Activated naive CD4-positive, alpha-beta T cell treated with anti-CD3 and anti-CD28 coated beads for 36 hours (primary cell): ENCODE results near the gene KCNAB1. TPM values are rescaled to one million over a fixed set of nuclear protein-coding genes. Genes with fewer than 3 reads are reported as not detected.

ENCODE experiments used
- CTCF ChIA-PET: fragments of 350-600 bp; sonication (Branson Sonifier 250); formaldehyde crosslinking; loops from one replicate; lab custom pipeline; 2021; ENCODE audit warnings: antibody characterized with exemption; lab: Charles Lee
- DNase-seq: peaks from one replicate; pipeline ENCODE4 v3.0.0-alpha.2; 2020
- H3K27ac Mint-ChIP-seq: one replicate; pipeline ENCODE4 v1.8.0; 2021; ENCODE audit warnings: mild to moderate bottlenecking, mixed read lengths
- H3K27me3 Mint-ChIP-seq: one replicate; pipeline ENCODE4 v1.8.0; 2021; ENCODE audit warnings: low read depth, mixed read lengths
- H3K36me3 Mint-ChIP-seq: one replicate; pipeline ENCODE4 v1.8.0; 2021; ENCODE audit warnings: low read depth, mixed read lengths
- H3K4me1 Mint-ChIP-seq: one replicate; pipeline ENCODE4 v1.8.0; 2021; ENCODE audit warnings: low read depth, mixed read lengths
- H3K4me3 Mint-ChIP-seq: one replicate; pipeline ENCODE4 v1.8.0; 2021; ENCODE audit warnings: mild to moderate bottlenecking, moderate library complexity, mixed read lengths
- H3K9me3 Mint-ChIP-seq: one replicate; pipeline ENCODE4 v1.8.0; 2021; ENCODE audit warnings: mixed read lengths
- intact Hi-C: fragments of 100-400 bp; cut with micrococcal nuclease; formaldehyde crosslinking; loops from one replicate; pipeline ENCODE4 v1.15.1; 2023
- total RNA-seq, 2 experiments: library from RNA; stranded (reverse); gene quantifications; one replicate each; pipeline ENCODE4 v1.2.3, GENCODE V29; 2021

The KCNAB1 gene
- total RNA-seq, 2 experiments from 2014 or later, result not detected

GRCh38 chr3:156516284-156516683, 395.9 kb downstream of the KCNAB1 start:
- peaks cover 13% of the 10 kb centered on the region for H3K27me3 Mint-ChIP-seq
- no peak overlapping the region for H3K4me3 Mint-ChIP-seq
- H3K9me3 Mint-ChIP-seq, result no peaks in the 10 kb centered on the region
- intact Hi-C loops, result no loop called here
- CTCF ChIA-PET, result interaction anchor here (0.9 kb wide), 1 partner anchor 368 kb away, joined by 3 read pairs; no protein-coding TSS in a partner anchor
- H3K27ac Mint-ChIP-seq, result no peak overlapping the region
- peaks cover 17% of the 10 kb centered on the region for H3K4me1 Mint-ChIP-seq
- H3K36me3 Mint-ChIP-seq, result no peaks in the 10 kb centered on the region
- DNase-seq, result no peak

- no peak overlapping the region for H3K4me3 Mint-ChIP-seq
- no peaks in the 10 kb centered on the region for H3K9me3 Mint-ChIP-seq
- DNase-seq, result no peak
- H3K36me3 Mint-ChIP-seq, result no peaks in the 10 kb centered on the region
- peaks cover 13% of the 10 kb centered on the region for H3K27me3 Mint-ChIP-seq
- peaks cover 11% of the 10 kb centered on the region for H3K4me1 Mint-ChIP-seq
- CTCF ChIA-PET, result interaction anchor here (0.5 to 2.0 kb wide), 4 partner anchors 8 to 369 kb away, joined by 3 to 7 read pairs (median 3); no protein-coding TSS in a partner anchor
- intact Hi-C loops, result no loop called here
- H3K27ac Mint-ChIP-seq, result no peak overlapping the region
These were observed 396.6 kb downstream of the KCNAB1 start for GRCh38 chr3:156516961-156517360.

- CTCF ChIA-PET, result interaction anchor here (0.7 to 2.0 kb wide), 4 partner anchors 9 to 38 kb away, joined by 3 to 7 read pairs (median 4); no protein-coding TSS in a partner anchor
- intact Hi-C loops, result no loop called here
- Mint-ChIP-seq H3K9me3 (no peaks in the 10 kb centered on the region), H3K27me3 (peaks cover 17% of the 10 kb centered on the region), H3K36me3 (no peaks in the 10 kb centered on the region), H3K27ac (no peak overlapping the region), H3K4me3 (no peak overlapping the region), H3K4me1 (peaks cover 8% of the 10 kb centered on the region)
- DNase-seq, result no peak
These were observed 398.3 kb downstream of the KCNAB1 start for GRCh38 chr3:156518726-156519125.

GRCh38 chr3:156519758-156520162, 399.4 kb downstream of the KCNAB1 start:
- no peak overlapping the region for H3K4me3 Mint-ChIP-seq
- H3K9me3 Mint-ChIP-seq, result peaks cover 5% of the 10 kb centered on the region
- peak; percentile 34 for DNase-seq
- H3K4me1 Mint-ChIP-seq, result peaks cover 17% of the 10 kb centered on the region
- H3K27me3 Mint-ChIP-seq, result peaks cover 21% of the 10 kb centered on the region
- CTCF ChIA-PET, result interaction anchor here (1.1 kb wide), 1 partner anchor 11 kb away, joined by 3 read pairs; no protein-coding TSS in a partner anchor
- H3K27ac Mint-ChIP-seq, result no peak overlapping the region
- peaks cover 3% of the 10 kb centered on the region for H3K36me3 Mint-ChIP-seq
- intact Hi-C loops, result loop anchor here (1.0 to 5.0 kb wide), 2 partner anchors 36 to 608 kb away; no protein-coding TSS in a partner anchor

GRCh38 chr3:156522673-156523072, 402.3 kb downstream of the KCNAB1 start:
- H3K9me3 Mint-ChIP-seq, result peaks cover 5% of the 10 kb centered on the region
- H3K36me3 Mint-ChIP-seq, result peaks cover 3% of the 10 kb centered on the region
- no peak overlapping the region for H3K4me3 Mint-ChIP-seq
- DNase-seq, result no peak
- H3K27me3 Mint-ChIP-seq, result peaks cover 21% of the 10 kb centered on the region
- CTCF ChIA-PET, result interaction anchor here (0.6 kb wide), 1 partner anchor 368 kb away, joined by 3 read pairs; no protein-coding TSS in a partner anchor
- H3K4me1 Mint-ChIP-seq, result peaks cover 20% of the 10 kb centered on the region
- intact Hi-C loops, result loop anchor here (5.0 kb wide), 1 partner anchor 605 kb away; no protein-coding TSS in a partner anchor
- no peak overlapping the region for H3K27ac Mint-ChIP-seq

- intact Hi-C loops, result no loop called here
- H3K27me3 Mint-ChIP-seq, result peaks cover 12% of the 10 kb centered on the region
- H3K9me3 Mint-ChIP-seq, result peaks cover 5% of the 10 kb centered on the region
These were observed 405.4 kb downstream of the KCNAB1 start for GRCh38 chr3:156525808-156526207.

GRCh38 chr3:156527060-156527459, 406.7 kb downstream of the KCNAB1 start:
- peaks cover 5% of the 10 kb centered on the region for H3K36me3 Mint-ChIP-seq
- no peak overlapping the region for H3K27ac Mint-ChIP-seq
- intact Hi-C loops, result no loop called here
- no peak for DNase-seq
- peaks cover 5% of the 10 kb centered on the region for H3K9me3 Mint-ChIP-seq
- peaks cover 15% of the 10 kb centered on the region for H3K4me1 Mint-ChIP-seq
- CTCF ChIA-PET, result interaction anchor here (0.6 to 2.4 kb wide), 4 partner anchors 14 to 483 kb away, joined by 3 to 12 read pairs (median 4); no protein-coding TSS in a partner anchor
- H3K4me3 Mint-ChIP-seq, result no peak overlapping the region
- H3K27me3 Mint-ChIP-seq, result peaks cover 8% of the 10 kb centered on the region

More at GRCh38 chr3:156525808-156526207, 405.4 kb downstream of the KCNAB1 start:
- no peak overlapping the region for H3K4me3 Mint-ChIP-seq
- CTCF ChIA-PET, result interaction anchor here (0.6 to 2.4 kb wide), 6 partner anchors 13 to 555 kb away, joined by 3 to 12 read pairs (median 4); no protein-coding TSS in a partner anchor
- H3K4me1 Mint-ChIP-seq, result peaks cover 15% of the 10 kb centered on the region
- no peak for DNase-seq
- peaks cover 3% of the 10 kb centered on the region for H3K36me3 Mint-ChIP-seq
- no peak overlapping the region for H3K27ac Mint-ChIP-seq

- Mint-ChIP-seq H3K4me3 (no peak overlapping the region), H3K27me3 (no peaks in the 10 kb centered on the region), H3K4me1 (peaks cover 4% of the 10 kb centered on the region), H3K27ac (no peak overlapping the region), H3K9me3 (no peaks in the 10 kb centered on the region), H3K36me3 (peaks cover 6% of the 10 kb centered on the region)
- CTCF ChIA-PET, result no interaction called here
- intact Hi-C loops, result no loop called here
- no peak for DNase-seq
These were observed 410.6 kb downstream of the KCNAB1 start for GRCh38 chr3:156530980-156531379.

- H3K36me3 Mint-ChIP-seq, result peaks cover 6% of the 10 kb centered on the region
- CTCF ChIA-PET, result interaction anchor here (0.8 kb wide), 1 partner anchor 8 kb away, joined by 8 read pairs; no protein-coding TSS in a partner anchor
These were observed 412.4 kb downstream of the KCNAB1 start for GRCh38 chr3:156532730-156533129.

GRCh38 chr3:156533205-156533604, 412.8 kb downstream of the KCNAB1 start:
- CTCF ChIA-PET, result interaction anchor here (0.8 kb wide), 1 partner anchor 8 kb away, joined by 8 read pairs; no protein-coding TSS in a partner anchor
- H3K4me3 Mint-ChIP-seq, result no peak overlapping the region
- H3K27me3 Mint-ChIP-seq, result no peaks in the 10 kb centered on the region
- DNase-seq, result no peak
- peaks cover 6% of the 10 kb centered on the region for H3K36me3 Mint-ChIP-seq
- H3K4me1 Mint-ChIP-seq, result peaks cover 4% of the 10 kb centered on the region
- intact Hi-C loops, result no loop called here
- H3K9me3 Mint-ChIP-seq, result no peaks in the 10 kb centered on the region
- no peak overlapping the region for H3K27ac Mint-ChIP-seq

More at GRCh38 chr3:156532730-156533129, 412.4 kb downstream of the KCNAB1 start:
- Mint-ChIP-seq H3K4me3 (no peak overlapping the region), H3K9me3 (no peaks in the 10 kb centered on the region), H3K27ac (no peak overlapping the region), H3K27me3 (no peaks in the 10 kb centered on the region), H3K4me1 (peaks cover 4% of the 10 kb centered on the region)
- DNase-seq, result no peak
- intact Hi-C loops, result no loop called here

- Mint-ChIP-seq H3K4me1 (peaks cover 4% of the 10 kb centered on the region), H3K4me3 (no peak overlapping the region), H3K27me3 (no peaks in the 10 kb centered on the region), H3K27ac (no peak overlapping the region), H3K36me3 (peaks cover 8% of the 10 kb centered on the region), H3K9me3 (no peaks in the 10 kb centered on the region)
- CTCF ChIA-PET, result interaction anchor here (0.6 to 1.2 kb wide), 2 partner anchors 379 to 393 kb away, joined by 3 read pairs; no protein-coding TSS in a partner anchor
- no peak for DNase-seq
- intact Hi-C loops, result no loop called here
These were observed 414.8 kb downstream of the KCNAB1 start for GRCh38 chr3:156535162-156535627.

GRCh38 chr3:156535798-156536197, 415.4 kb downstream of the KCNAB1 start:
- CTCF ChIA-PET, result interaction anchor here (0.6 to 1.2 kb wide), 2 partner anchors 380 to 392 kb away, joined by 3 read pairs; no protein-coding TSS in a partner anchor
- intact Hi-C loops, result no loop called here
- Mint-ChIP-seq H3K4me3 (no peak overlapping the region), H3K27me3 (no peaks in the 10 kb centered on the region), H3K9me3 (no peaks in the 10 kb centered on the region), H3K27ac (no peak overlapping the region), H3K4me1 (peaks cover 4% of the 10 kb centered on the region), H3K36me3 (peaks cover 10% of the 10 kb centered on the region)
- no peak for DNase-seq
